GM23248 (cell line): Measurements from ENCODE around the gene TIPIN. TPM values are rescaled to one million over a fixed set of nuclear protein-coding genes. Genes with fewer than 3 reads are reported as not detected.

ENCODE experiments used
- DNase-seq: peaks from one replicate; pipeline ENCODE4 v3.0.0-alpha.2; 2015
- H2AFZ ChIP-seq: fragments of 200-600 bp; sonication (generic); 2 replicates; pipeline ENCODE4 v1.6.1; 2016; ENCODE audit warnings: antibody characterized with exemption
- H3F3A ChIP-seq: fragments of 200-600 bp; sonication (generic); 2 replicates; pipeline ENCODE4 v1.6.1; 2016; ENCODE audit warnings: mild to moderate bottlenecking, antibody characterized with exemption, mixed run types; ENCODE audit not compliant: insufficient read depth
- H3K27ac ChIP-seq: fragments of 200-600 bp; sonication (generic); 2 replicates; pipeline ENCODE4 v1.5.1; 2016; ENCODE audit warnings: mild to moderate bottlenecking
- H3K27me3 ChIP-seq: fragments of 200-600 bp; sonication (generic); replicated peaks from 2 replicates; pipeline ENCODE4 v1.6.1; 2016; ENCODE audit warnings: mild to moderate bottlenecking; ENCODE audit not compliant: insufficient read depth
- H3K36me3 ChIP-seq: fragments of 200-600 bp; sonication (generic); 2 replicates; pipeline ENCODE4 v1.6.1; 2016; ENCODE audit warnings: low read depth, mild to moderate bottlenecking
- H3K4me1 ChIP-seq: fragments of 200-600 bp; sonication (generic); 2 replicates; pipeline ENCODE4 v1.6.1; 2016; ENCODE audit warnings: mild to moderate bottlenecking; ENCODE audit not compliant: insufficient read depth
- H3K4me2 ChIP-seq: fragments of 200-600 bp; sonication (generic); one replicate; pipeline ENCODE4 v1.6.1; 2016; ENCODE audit warnings: mild to moderate bottlenecking; ENCODE audit not compliant: unreplicated experiment
- H3K4me3 ChIP-seq: fragments of 200-600 bp; sonication (generic); 2 replicates; pipeline ENCODE4 v1.5.1; 2016; ENCODE audit warnings: mild to moderate bottlenecking
- H3K79me2 ChIP-seq: fragments of 200-600 bp; sonication (generic); 2 replicates; pipeline ENCODE4 v1.6.1; 2016; ENCODE audit warnings: mild to moderate bottlenecking; ENCODE audit not compliant: insufficient read depth
- H3K9ac ChIP-seq: fragments of 200-600 bp; sonication (generic); 2 replicates; pipeline ENCODE4 v1.6.1; 2016; ENCODE audit warnings: mild to moderate bottlenecking
- H3K9me2 ChIP-seq: fragments of 200-600 bp; sonication (generic); 2 replicates; pipeline ENCODE4 v1.6.1; 2016; ENCODE audit warnings: mixed run types, mild to moderate bottlenecking, moderate library complexity; ENCODE audit not compliant: insufficient read depth
- H3K9me3 ChIP-seq: fragments of 200-600 bp; sonication (generic); one replicate; pipeline ENCODE4 v1.6.1; 2017; ENCODE audit warnings: low read depth
- H4K20me1 ChIP-seq: fragments of 200-600 bp; sonication (generic); 2 replicates; pipeline ENCODE4 v1.6.0; 2016; ENCODE audit not compliant: insufficient read depth
- EZH2 ChIP-seq: fragments of 200-600 bp; sonication (generic); IDR thresholded peaks from 2 replicates; pipeline ENCODE4 v1.6.1; 2018; ENCODE audit warnings: antibody characterized with exemption, mild to moderate bottlenecking; ENCODE audit not compliant: insufficient read depth, poor library complexity, severe bottlenecking
- EZH2phosphoT487 ChIP-seq: fragments of 200-600 bp; sonication (generic); IDR thresholded peaks from 2 replicates; pipeline ENCODE4 v1.6.1; 2018; ENCODE audit warnings: antibody characterized with exemption, moderate library complexity, mild to moderate bottlenecking, low read depth; ENCODE audit not compliant: insufficient read depth
- WGBS, 2 experiments: methylation state at CpG; one replicate each; pipeline ENCODE4 v1.1.6; 2015 to 2017; ENCODE audit warnings: low lambda C conversion rate in 2 of 2, low coverage in 1 of 2; ENCODE audit errors: missing lambda C conversion rate in 2 of 2; 5-methylcytosine and 5-hydroxymethylcytosine counted together
- in situ Hi-C: fragments of 300-500 bp; cut with MboI; formaldehyde crosslinking; loops from 2 replicates; pipeline ENCODE4 v1.15.0; 2020
- polyA plus RNA-seq: library from polyadenylated mRNA; unstranded; fragments of >200 nt; fragmentation: Nextera tagmentation; extraction: Ambion mirVana; gene quantifications from 2 replicates; pipeline ENCODE4 v1.2.1, GENCODE V29; 2016
- total RNA-seq: library from RNA; depleted of rRNA; stranded (reverse); fragments of >200 nt; shearing (Covaris generic); gene quantifications from 2 replicates; pipeline ENCODE4 v1.2.3, GENCODE V29; 2014

Gene TIPIN
- total and polyA plus RNA-seq, 2 experiments from 2014 or later, result 4.6 to 9.6 TPM

DNA sequence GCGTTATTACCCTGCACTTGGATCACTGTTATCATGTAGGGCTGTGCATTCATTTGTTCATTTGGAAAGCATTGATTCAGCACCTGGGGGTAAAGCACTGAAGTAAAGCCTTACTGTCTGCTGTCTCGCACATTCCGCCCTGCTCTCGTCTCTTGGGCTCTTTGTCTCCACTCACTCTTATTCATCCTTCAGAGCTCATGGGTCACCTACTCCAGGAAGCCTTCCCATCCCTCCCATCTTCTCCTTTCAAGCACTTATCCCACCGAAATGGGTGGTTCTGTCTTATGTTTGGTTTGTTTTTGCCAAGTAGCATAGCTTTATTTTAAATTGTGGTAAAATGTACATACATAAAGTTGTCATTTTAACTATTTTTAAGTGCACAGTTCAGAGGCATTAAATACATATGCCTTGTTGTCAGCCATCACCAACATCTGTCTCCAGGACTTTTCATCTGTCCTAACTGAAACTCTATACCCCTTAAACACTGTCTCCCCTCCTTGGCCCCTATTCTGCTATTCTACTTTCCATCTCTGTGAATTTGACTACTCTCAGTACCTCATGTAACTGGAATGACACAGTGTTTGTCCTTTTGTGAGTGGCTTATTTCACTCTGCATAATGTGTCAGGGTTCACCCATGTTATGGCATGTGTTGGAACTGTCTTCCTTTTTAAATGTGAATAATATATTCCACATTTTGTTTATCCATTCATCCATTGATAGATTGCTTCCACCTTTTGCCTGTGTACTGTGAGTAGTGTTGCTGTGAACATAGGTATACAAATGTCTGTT, 53.8 kb downstream of the TIPIN start:
- no peak overlapping the region for H3K4me2 ChIP-seq
- H3K9me2 ChIP-seq, result no peaks in the 10 kb centered on the region
- H3K36me3 ChIP-seq, result no peaks in the 10 kb centered on the region
- TF ChIP-seq EZH2phosphoT487 (no peak), EZH2 (no peak)
- H3K4me1 ChIP-seq, result peaks cover 11% of the 10 kb centered on the region; the same call in 1 of the 2 replicates
- no peaks in the 10 kb centered on the region for H3K27me3 ChIP-seq
- H3K79me2 ChIP-seq, result no peaks in the 10 kb centered on the region
- peaks cover 13% of the 10 kb centered on the region for H3F3A ChIP-seq
- no peak overlapping the region; the same call in 1 of the 2 replicates for H2AFZ ChIP-seq
- no peak overlapping the region for H3K9ac ChIP-seq
- WGBS, 2 experiments, result 81 to 87% methylated on average over 5 of the region's 5 CpGs
- DNase-seq, result no peak
- H3K9me3 ChIP-seq, result no peaks in the 10 kb centered on the region
- in situ Hi-C loops, result no loop called here
- H4K20me1 ChIP-seq, result no peaks in the 10 kb centered on the region
- H3K27ac ChIP-seq, result no peak overlapping the region
- no peak overlapping the region for H3K4me3 ChIP-seq

DNA sequence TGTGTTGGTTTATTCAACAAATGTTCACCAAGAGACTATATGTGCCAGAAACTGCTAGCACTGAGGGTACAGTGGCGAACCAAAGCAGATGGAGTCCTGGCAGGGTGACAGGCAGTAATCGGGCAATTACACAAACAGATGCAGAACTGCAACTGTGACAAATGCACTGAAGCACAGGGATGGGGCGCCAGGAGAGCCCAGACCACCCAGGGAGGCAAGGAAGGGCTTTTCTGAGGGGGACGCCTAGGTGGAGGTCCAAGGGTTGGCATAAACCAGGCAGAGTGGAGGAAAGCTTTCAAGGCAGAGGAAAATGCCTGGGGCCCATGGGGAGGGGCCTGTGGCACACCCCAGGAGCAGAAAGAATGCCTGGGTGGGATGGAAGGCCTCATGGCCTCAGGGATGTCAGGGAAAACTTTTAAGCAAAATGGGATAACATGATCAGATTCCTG, 57.7 kb downstream of the TIPIN start:
- TF ChIP-seq EZH2, result no peak
- TF ChIP-seq EZH2phosphoT487, result no peak
- no peaks in the 10 kb centered on the region for H4K20me1 ChIP-seq
- 0 out of 2 replicates have a peak, but pooled peaks cover 17% of the 10 kb centered on the region for H3K79me2 ChIP-seq
- no peak overlapping the region for H2AFZ ChIP-seq
- H3K27ac ChIP-seq, result no peak overlapping the region
- H3F3A ChIP-seq, result peaks cover 36% of the 10 kb centered on the region
- DNase-seq, result no peak
- no peaks in the 10 kb centered on the region for H3K27me3 ChIP-seq
- no peak overlapping the region for H3K9ac ChIP-seq
- 39 to 44% methylated on average over 4 of the region's 4 CpGs for WGBS, 2 experiments
- H3K9me3 ChIP-seq, result no peaks in the 10 kb centered on the region
- H3K4me3 ChIP-seq, result no peak overlapping the region
- no peaks in the 10 kb centered on the region for H3K36me3 ChIP-seq
- peaks cover 23% of the 10 kb centered on the region for H3K4me1 ChIP-seq
- in situ Hi-C loops, result no loop called here
- H3K9me2 ChIP-seq, result no peaks in the 10 kb centered on the region
- H3K4me2 ChIP-seq, result no peak overlapping the region

DNA sequence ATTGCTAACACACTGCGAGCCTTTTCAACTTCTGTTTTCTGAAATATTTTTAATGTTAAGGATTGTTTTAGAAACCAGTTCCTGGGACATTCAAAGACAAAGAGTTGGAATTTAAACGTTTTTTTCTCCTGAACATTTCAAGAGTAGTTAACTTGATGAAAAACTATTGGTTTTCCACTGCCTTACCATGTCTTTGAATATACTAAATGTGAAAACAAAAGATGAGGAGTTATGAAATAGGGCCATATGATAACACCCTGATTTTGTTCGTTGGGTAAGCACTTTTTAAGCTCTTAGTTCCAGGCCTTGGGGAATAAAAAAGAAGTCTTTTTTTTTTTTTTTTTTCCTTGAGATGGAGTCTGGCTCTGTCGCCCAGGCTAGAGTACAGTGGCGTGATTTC, 60.3 kb downstream of the TIPIN start:
- 0 out of 2 replicates have a peak, but pooled peaks cover 17% of the 10 kb centered on the region for H3K79me2 ChIP-seq
- no peaks in the 10 kb centered on the region for H3K36me3 ChIP-seq
- no peaks in the 10 kb centered on the region for H4K20me1 ChIP-seq
- no peaks in the 10 kb centered on the region for H3K9me2 ChIP-seq
- in situ Hi-C loops, result no loop called here
- H3K4me2 ChIP-seq, result no peak overlapping the region
- no peak overlapping the region for H3K27ac ChIP-seq
- peaks cover 37% of the 10 kb centered on the region for H3F3A ChIP-seq
- no peaks in the 10 kb centered on the region for H3K27me3 ChIP-seq
- H3K4me3 ChIP-seq, result no peak overlapping the region
- DNase-seq, result no peak
- no peaks in the 10 kb centered on the region for H3K9me3 ChIP-seq
- TF ChIP-seq EZH2, result no peak
- no peak for TF ChIP-seq EZH2phosphoT487
- H3K4me1 ChIP-seq, result peaks cover 21% of the 10 kb centered on the region
- no peak overlapping the region for H2AFZ ChIP-seq
- 73 to 76% methylated on average over 5 of the region's 5 CpGs for WGBS, 2 experiments
- no peak overlapping the region for H3K9ac ChIP-seq

DNA sequence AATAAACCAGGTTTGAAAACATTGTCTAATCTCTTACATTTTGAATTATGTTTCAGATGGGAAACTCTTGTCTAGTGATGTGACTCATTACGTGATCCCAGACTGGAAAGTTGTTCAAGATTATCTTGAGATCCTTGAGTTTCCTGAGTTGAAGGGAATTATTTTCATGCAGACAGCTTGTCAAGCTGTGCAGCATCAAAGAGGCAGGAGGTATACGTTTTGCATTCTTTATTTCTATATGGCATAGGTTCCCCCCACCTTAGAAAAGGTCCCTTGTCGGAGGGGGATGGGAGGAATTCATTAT, 61.6 kb downstream of the TIPIN start:
- Histone ChIP-seq H3K4me2 (peak overlapping the region; percentile 89), H3K9me3 (no peaks in the 10 kb centered on the region), H3K27me3 (no peaks in the 10 kb centered on the region), H3K27ac (peak overlapping the region; percentile 72), H4K20me1 (no peaks in the 10 kb centered on the region), H3K9ac (peak overlapping the region; percentile 80; the same call in 1 of the 2 replicates), H3K36me3 (no peaks in the 10 kb centered on the region), H3F3A (peaks cover 37% of the 10 kb centered on the region), H3K4me3 (peak overlapping the region; percentile 78), H2AFZ (peak overlapping the region; percentile 94), H3K9me2 (no peaks in the 10 kb centered on the region), H3K79me2 (0 out of 2 replicates have a peak, but pooled peaks cover 17% of the 10 kb centered on the region), H3K4me1 (peaks cover 21% of the 10 kb centered on the region)
- peak; percentile 60 for DNase-seq
- TF ChIP-seq EZH2 (no peak), EZH2phosphoT487 (no peak)
- 24 to 28% methylated on average over 3 of the region's 3 CpGs for WGBS, 2 experiments
- in situ Hi-C loops, result no loop called here
